GM21529 (cell line): ENCODE results near the gene CES4A.
"Not testable (repeated sequence)": the region's sequence is repeated elsewhere in the genome, so short reads cannot be mapped to it uniquely, and the experiment has no call there.

Source experiments
- ATAC-seq: cut with Tn5 transposase; IDR thresholded peaks from one replicate; pipeline ENCODE4 v1.9.1; 2021; ENCODE audit not compliant: unreplicated experiment

The CES4A gene

GRCh38 chr16:66983033-66983432 lies 5.4 kb upstream of the CES4A start:
- ATAC-seq = no peak

GRCh38 chr16:66984892-66985311 lies 3.5 kb upstream of the CES4A start:
- ATAC-seq = no peak

GRCh38 chr16:66986559-66986958 lies 1.8 kb upstream of the CES4A start:
- no peak for ATAC-seq

- no peak for ATAC-seq
Observed at GRCh38 chr16:66991545-66992077, 3.2 kb downstream of the CES4A start.

- ATAC-seq = not testable (repeated sequence)
Observed at GRCh38 chr16:66993558-66993957, 5.2 kb downstream of the CES4A start.

GRCh38 chr16:66996324-66996982 lies 8.1 kb downstream of the CES4A start:
- no peak for ATAC-seq

GRCh38 chr16:66996983-66997358 lies 8.6 kb downstream of the CES4A start:
- ATAC-seq = no peak

- no peak for ATAC-seq
Observed at GRCh38 chr16:67000384-67001351, 12.3 kb downstream of the CES4A start.

GRCh38 chr16:67001726-67002125 lies 13.3 kb downstream of the CES4A start:
- ATAC-seq = no peak

GRCh38 chr16:67006930-67007658 lies 18.7 kb downstream of the CES4A start:
- ATAC-seq = no peak

GRCh38 chr16:67009158-67009557 lies 20.8 kb downstream of the CES4A start:
- no peak for ATAC-seq

GRCh38 chr16:67011274-67011673 lies 22.9 kb downstream of the CES4A start:
- ATAC-seq = no peak

- no peak for ATAC-seq
Observed at GRCh38 chr16:67013233-67013822, 24.9 kb downstream of the CES4A start.

GRCh38 chr16:67013823-67014633 lies 25.6 kb downstream of the CES4A start:
- ATAC-seq = peak; percentile 43

- ATAC-seq = peak; percentile 6
Observed at GRCh38 chr16:67014634-67015312, 26.4 kb downstream of the CES4A start.

- ATAC-seq = no peak
Observed at GRCh38 chr16:67015313-67015731, 26.9 kb downstream of the CES4A start.

GRCh38 chr16:67016143-67016542 lies 27.8 kb downstream of the CES4A start:
- ATAC-seq = no peak

- ATAC-seq = no peak
Observed at GRCh38 chr16:67016681-67017420, 28.5 kb downstream of the CES4A start.

GRCh38 chr16:67017421-67017750 lies 29.0 kb downstream of the CES4A start:
- no peak for ATAC-seq
